HG02938 (cell line): ENCODE measurements around the gene C4BPB.

Experiments
- ATAC-seq: cut with Tn5 transposase; IDR thresholded peaks from one replicate; pipeline ENCODE4 v1.9.1; 2021; ENCODE audit warnings: mild to moderate bottlenecking, moderate library complexity; ENCODE audit not compliant: unreplicated experiment

Gene C4BPB

DNA sequence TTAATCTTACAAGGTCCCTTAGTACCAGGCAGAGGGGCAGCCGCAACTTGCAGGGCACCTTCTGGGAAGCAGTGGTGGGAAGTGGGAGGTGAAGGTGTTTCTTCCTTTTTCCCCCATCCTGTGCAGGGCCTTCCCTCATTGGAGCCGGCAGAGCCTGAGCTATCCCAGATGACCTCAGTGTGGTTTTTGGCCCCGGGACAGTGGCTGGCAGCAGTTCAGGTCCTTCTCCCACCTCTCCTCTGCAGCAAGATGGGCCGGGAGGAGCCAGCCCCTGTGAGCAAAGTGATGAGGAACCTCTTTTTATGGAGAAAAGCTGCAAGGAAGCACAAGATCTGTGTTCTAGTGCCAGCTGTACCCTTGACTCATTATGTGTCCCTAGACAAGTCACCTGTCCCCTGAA lies 28.8 kb upstream of the C4BPB start:
- ATAC-seq = no peak

GRCh38 chr1:207060596-207060995 lies 28.1 kb upstream of the C4BPB start:
- ATAC-seq = no peak

DNA sequence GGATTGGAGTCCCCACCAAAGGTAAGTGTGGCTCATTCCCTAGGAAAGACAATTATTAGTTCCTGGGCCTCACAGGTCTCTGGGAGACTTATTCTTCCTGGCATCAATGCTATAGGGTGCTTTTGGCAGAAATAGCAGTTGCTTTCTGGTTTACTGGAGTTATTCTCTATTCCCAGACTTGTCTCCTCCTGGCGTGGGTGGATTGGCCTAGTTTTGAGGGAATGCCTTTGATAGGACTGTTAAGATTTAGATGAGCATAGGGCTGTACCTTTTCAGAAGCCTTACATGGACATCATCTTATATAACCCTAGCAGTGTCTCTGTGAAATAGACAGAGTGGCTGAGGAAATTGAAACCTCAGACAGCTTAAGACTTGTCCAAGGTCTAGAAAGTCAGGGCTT lies 26.6 kb upstream of the C4BPB start:
- no peak for ATAC-seq

DNA sequence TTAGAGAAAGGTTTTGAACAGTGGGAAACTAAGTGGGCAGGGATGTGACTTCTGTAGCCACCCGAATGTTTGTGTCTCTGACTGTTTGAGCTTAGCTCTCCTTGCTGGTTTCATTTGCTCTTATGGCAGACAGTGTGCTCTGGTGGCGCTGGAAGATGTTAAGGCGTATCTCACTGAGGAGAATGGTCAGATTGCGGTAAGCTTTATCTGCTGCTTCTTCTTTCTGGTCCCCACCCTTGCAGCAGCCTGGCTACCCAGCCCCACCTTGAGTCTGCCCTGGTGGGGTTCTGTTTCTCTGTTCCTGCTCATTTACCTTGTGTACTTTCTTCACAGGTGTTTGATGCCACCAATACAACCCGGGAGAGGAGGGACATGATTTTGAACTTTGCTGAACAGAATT lies 25.6 kb upstream of the C4BPB start:
- no peak for ATAC-seq

- no peak for ATAC-seq
Measured at GRCh38 chr1:207064561-207064960, 24.1 kb upstream of the C4BPB start.

- ATAC-seq = no peak
Measured at GRCh38 chr1:207067185-207067584, 21.5 kb upstream of the C4BPB start.

DNA sequence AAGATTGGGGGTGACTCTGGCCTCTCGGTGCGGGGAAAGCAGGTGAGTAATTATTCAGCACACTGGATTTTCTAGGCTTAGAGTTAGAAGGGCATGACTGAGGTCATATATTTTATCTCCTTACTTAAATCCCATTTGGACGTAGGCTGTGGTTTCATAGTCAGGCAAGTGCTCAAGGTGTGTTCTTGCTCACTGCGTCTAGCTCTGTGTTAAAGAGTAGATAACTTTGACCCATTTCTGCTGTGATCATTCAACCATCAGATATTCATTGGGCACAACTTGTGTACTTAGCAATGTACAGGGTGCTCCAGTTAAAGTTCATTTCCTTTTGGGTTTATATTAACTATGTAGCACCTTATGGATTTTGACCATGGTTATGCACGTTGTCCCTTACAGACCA lies 21.0 kb upstream of the C4BPB start:
- ATAC-seq = no peak

- no peak for ATAC-seq
Measured at GRCh38 chr1:207069061-207069460, 19.6 kb upstream of the C4BPB start.

DNA sequence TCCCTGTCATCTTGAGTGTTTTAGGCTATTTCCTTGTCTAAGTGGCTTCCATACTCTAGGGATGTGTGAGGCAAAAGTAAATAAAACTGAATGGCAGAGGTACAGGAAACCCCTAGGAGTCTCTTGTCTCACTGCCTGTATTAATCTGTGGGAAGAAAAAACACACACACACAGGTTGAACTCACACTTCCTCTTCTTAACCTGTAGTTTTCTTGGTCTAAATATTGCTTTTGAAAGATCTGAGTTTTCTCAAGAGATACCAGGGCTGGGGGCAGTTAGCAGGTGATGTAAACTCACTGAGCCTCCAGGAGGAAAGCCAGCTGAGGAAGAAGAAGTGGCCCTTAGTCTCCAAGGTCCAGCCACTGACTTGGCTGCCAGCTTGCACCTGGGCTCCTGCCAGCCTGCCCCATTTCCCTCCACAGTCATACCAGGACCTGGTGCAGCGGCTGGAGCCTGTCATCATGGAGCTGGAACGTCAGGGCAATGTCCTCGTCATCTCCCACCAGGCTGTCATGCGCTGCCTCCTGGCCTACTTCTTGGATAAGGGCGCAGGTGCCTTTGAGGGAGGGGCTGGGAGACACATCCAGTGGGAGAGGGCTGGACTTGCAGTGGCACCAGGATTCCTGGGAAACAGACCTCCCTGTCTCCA lies 18.7 kb upstream of the C4BPB start:
- ATAC-seq = no peak

GRCh38 chr1:207070811-207071210 lies 17.8 kb upstream of the C4BPB start:
- no peak for ATAC-seq

DNA sequence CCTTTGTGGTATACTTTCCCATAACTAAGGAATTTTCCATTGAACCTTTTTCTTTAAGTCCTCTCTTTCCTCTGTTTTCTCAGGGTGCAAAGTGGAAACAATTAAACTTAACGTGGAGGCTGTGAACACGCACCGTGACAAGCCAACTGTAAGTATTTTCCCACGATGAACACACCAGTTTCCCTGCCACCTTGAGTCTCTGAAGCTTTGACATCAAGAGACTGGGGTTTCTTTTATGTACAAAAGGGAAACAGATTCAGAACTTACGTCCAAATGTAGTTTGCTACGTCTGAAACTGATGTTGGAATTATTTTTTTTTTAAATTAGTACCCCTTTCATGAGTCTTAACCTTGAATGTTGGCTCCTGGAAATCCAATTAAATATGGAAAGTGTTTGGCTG lies 17.2 kb upstream of the C4BPB start:
- no peak for ATAC-seq

DNA sequence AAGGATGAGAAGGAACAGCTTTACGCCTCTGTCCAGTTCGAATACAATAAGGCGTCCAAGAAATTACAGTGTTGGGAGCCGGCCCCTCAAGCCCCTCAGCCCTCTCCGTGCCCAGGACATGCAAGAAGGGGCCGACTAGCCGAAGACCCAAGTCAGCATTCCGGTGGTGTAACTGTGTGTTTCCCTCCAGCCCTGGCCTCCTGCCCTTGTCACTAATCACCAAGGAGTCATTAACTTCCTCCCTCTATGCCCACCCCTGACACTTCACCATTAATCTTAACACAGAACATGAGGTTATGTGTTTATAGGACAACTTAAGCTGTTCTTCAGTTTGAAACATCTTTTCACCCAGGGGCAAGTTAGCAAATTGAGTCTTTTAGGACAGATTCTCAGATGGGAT lies 16.4 kb upstream of the C4BPB start:
- no peak for ATAC-seq

GRCh38 chr1:207073906-207074820 lies 14.5 kb upstream of the C4BPB start:
- ATAC-seq = no peak

- ATAC-seq = no peak
Measured at GRCh38 chr1:207076181-207076955, 12.3 kb upstream of the C4BPB start.

DNA sequence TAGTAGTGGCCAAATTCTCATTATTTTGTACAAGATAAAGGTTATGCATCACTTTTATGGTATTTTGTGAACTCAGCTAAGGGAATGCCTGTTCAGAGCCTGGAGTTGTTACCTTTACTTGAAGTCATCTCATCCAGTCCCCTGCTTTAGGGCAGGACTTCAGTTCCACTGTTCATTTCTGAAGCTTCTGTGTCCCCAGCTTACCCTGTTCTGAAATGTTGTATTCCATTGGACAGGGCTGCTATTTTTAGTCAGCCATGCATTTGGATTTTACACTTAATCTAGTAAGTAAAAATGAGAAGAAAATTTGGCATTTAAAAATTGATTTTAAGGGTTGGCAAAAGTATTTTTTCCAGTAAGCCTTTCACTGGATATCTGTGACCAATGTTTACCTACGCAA lies 11.6 kb upstream of the C4BPB start:
- ATAC-seq = no peak

DNA sequence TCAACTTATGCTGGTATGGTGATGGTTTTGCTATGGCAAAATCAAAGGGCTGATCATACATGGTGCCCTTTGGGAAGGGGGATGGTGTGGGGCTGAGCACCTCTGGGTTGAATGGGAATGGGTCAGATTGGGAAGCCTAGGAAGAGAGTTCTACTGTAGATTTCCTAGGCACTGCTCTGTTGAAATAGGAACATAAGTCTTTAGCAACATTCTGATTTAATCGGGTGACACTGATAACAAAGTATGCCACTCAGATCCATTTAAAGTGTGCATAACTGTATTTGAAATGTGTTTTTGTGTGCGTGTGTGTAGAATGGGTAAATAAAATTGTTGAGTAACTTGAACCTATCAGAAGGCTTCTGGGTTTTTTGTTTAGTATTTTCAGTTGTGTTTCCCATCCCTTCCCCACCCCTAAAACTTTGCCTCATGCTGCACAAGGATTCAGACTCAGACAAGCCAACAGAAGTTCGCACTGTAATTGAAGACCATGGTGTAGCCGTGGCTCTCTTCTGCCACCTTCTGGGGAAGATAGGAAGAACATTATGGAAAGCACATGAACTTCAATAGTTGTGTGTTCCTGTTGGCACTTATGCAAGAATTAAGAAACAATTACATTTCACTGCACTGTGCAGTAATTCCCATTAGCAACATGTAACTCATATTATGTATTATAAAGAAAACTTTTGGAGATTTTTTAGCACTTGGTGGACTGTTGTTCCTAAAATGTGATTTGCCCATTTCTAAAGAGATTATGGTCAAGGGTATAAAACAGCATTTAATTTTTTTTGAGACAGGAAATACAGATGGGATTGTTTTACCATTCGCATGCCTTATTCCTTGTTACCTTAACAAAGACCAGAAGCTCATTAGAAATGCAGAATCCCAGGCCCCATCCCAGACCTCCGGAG lies 10.9 kb upstream of the C4BPB start:
- ATAC-seq = peak; percentile 54

DNA sequence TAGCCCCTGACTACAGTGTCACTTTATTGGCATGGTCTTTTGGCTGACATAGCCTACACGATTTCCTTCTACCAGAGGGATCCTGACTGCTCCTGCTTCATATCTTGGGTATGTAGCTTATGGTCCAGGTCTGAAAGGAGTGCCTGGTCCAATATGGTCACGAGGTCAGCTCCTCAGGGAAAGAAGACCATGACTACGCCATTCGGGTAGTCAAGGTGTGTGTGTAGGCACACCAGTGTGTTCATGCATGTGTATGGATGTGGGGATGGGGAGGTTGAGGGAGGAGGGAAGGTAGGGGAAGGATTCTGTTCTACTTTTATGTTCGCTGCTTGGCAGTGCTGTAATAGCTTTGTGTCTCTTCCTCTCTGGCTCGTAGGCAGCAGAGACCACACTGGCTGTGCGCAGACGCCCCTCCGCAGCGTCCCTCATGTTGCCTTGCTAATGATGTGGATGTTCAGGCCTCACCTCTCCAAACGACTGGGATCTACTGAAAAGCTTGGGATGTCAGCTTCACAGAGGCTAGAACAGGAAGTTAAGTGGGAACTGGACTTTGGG lies 10.0 kb upstream of the C4BPB start:
- no peak for ATAC-seq

GRCh38 chr1:207079706-207080241 lies 8.9 kb upstream of the C4BPB start:
- ATAC-seq = no peak

DNA sequence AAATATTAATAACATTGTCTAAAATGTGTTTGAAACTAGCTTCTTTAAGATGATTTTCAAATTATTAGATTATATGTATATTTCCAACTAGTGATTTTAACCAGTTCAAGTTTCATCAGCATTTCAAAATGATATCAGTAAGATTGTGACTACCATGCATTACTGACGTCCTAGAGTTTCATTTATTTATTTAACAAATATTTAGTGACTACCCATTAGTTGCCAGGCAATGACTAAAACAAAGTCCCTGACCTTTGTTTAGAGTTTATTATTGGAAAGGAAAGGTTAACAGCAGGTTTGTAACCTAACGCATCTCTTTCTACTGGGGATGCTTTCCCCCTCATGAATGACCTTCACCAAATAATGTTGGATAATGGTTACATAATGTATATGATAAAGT lies 7.6 kb upstream of the C4BPB start:
- no peak for ATAC-seq

DNA sequence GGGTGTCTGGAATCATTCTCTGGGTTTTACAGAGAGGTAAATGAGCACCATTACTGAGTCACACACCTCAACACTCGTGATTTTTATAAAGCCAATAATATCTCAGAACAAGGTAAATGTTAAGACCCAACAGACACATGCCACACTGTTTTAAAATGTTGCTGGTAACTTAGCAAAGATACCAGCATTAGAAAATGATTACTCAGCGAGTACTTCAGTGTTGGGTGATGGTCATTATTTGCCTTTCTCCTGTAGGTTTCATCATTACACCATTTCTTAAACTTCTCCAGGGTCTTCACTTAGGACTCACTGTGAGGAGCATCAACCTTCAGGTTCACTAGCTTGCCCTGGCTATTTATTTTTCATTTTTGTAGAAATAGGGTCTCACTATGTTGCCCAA lies 6.9 kb upstream of the C4BPB start:
- no peak for ATAC-seq
